ENCODE data around the gene KCNJ4.

- TF ChIP-seq RARB (CRISPR knock-in tag; IDR thresholded peaks at IDR 0.05) (no peak), PPARA (CRISPR knock-in tag; IDR thresholded peaks at IDR 0.05; ENCODE audit: borderline replicate concordance) (no peak), ZNF8 (CRISPR knock-in tag; IDR thresholded peaks at IDR 0.05) (no peak), TSHZ2 (CRISPR knock-in tag; IDR thresholded peaks at IDR 0.05) (no peak), ZNF70 (CRISPR knock-in tag; IDR thresholded peaks at IDR 0.05) (no peak), CSDC2 (CRISPR knock-in tag; IDR thresholded peaks at IDR 0.05) (no peak), PATZ1 (CRISPR knock-in tag; IDR thresholded peaks at IDR 0.05; ENCODE audit: borderline replicate concordance) (no peak), GLIS3 (CRISPR knock-in tag; IDR thresholded peaks at IDR 0.05) (no peak), ZFP30 (CRISPR knock-in tag; IDR thresholded peaks at IDR 0.05) (no peak), ESRRG (CRISPR knock-in tag; IDR thresholded peaks at IDR 0.05) (no peak), ZFP3 (CRISPR knock-in tag; IDR thresholded peaks at IDR 0.05) (no peak)
- TF ChIP-seq, protein P1, sequence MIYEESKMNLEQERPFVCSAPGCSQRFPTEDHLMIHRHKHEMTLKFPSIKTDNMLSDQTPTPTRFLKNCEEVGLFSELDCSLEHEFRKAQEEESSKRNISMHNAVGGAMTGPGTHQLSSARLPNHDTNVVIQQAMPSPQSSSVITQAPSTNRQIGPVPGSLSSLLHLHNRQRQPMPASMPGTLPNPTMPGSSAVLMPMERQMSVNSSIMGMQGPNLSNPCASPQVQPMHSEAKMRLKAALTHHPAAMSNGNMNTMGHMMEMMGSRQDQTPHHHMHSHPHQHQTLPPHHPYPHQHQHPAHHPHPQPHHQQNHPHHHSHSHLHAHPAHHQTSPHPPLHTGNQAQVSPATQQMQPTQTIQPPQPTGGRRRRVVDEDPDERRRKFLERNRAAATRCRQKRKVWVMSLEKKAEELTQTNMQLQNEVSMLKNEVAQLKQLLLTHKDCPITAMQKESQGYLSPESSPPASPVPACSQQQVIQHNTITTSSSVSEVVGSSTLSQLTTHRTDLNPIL (CRISPR knock-in tag; IDR thresholded peaks at IDR 0.05; ENCODE audit: low read depth), result no peak
- TF ChIP-seq, protein P2, sequence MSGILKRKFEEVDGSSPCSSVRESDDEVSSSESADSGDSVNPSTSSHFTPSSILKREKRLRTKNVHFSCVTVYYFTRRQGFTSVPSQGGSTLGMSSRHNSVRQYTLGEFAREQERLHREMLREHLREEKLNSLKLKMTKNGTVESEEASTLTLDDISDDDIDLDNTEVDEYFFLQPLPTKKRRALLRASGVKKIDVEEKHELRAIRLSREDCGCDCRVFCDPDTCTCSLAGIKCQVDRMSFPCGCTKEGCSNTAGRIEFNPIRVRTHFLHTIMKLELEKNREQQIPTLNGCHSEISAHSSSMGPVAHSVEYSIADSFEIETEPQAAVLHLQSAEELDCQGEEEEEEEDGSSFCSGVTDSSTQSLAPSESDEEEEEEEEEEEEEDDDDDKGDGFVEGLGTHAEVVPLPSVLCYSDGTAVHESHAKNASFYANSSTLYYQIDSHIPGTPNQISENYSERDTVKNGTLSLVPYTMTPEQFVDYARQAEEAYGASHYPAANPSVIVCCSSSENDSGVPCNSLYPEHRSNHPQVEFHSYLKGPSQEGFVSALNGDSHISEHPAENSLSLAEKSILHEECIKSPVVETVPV (CRISPR knock-in tag; IDR thresholded peaks at IDR 0.05), result no peak
Measured at GRCh38 chr22:38487946-38488345, 32.9 kb upstream of the KCNJ4 start.
